GM10266 (cell line): ENCODE data around the gene ILF2.

ENCODE experiments used
- DNase-seq: peaks from one replicate; pipeline ENCODE4 v3.0.0; 2012; ENCODE audit errors: extremely low spot score
- TF ChIP-seq, protein P1 (sequence below): IDR thresholded peaks from 2 replicates; pipeline ENCODE4 v1.5.1; 2012; ENCODE audit warnings: mild to moderate bottlenecking, low read depth; ENCODE audit not compliant: control insufficient read depth, insufficient read depth; ENCODE audit errors: missing control alignments

The ILF2 gene

DNA sequence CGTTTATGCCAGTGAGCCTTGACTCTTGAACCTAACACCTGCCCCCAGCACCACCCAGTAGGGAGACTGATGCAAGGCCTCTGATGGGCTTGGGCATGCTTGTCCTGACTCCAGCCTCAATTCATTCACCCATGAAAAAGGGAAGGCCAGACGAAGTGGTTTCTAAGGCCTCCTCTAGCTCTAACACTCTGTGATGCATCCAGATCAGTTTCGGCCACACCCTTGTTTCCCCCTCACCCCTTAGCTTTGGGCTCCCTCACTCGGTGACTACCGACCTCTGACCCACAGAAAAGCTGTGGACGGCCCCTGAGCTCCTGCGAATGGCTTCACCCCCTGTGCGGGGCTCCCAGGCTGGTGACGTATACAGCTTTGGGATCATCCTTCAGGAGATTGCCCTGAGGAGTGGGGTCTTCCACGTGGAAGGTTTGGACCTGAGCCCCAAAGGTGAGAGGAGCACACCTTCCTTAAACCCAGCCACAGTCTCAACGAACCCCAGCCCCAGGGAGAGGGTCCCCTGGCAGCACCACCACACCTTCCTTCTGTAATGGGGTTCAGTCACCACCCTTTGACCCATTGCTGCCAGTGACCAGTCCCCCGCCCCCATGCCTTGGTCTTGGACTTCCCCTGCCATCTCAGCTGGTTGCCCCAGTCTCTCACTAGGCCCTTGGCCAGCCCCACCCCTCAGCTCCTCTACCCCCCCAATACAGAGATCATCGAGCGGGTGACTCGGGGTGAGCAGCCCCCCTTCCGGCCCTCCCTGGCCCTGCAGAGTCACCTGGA, 16.7 kb upstream of the ILF2 start:
- TF ChIP-seq, protein P1, sequence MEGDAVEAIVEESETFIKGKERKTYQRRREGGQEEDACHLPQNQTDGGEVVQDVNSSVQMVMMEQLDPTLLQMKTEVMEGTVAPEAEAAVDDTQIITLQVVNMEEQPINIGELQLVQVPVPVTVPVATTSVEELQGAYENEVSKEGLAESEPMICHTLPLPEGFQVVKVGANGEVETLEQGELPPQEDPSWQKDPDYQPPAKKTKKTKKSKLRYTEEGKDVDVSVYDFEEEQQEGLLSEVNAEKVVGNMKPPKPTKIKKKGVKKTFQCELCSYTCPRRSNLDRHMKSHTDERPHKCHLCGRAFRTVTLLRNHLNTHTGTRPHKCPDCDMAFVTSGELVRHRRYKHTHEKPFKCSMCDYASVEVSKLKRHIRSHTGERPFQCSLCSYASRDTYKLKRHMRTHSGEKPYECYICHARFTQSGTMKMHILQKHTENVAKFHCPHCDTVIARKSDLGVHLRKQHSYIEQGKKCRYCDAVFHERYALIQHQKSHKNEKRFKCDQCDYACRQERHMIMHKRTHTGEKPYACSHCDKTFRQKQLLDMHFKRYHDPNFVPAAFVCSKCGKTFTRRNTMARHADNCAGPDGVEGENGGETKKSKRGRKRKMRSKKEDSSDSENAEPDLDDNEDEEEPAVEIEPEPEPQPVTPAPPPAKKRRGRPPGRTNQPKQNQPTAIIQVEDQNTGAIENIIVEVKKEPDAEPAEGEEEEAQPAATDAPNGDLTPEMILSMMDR, result no peak

DNA sequence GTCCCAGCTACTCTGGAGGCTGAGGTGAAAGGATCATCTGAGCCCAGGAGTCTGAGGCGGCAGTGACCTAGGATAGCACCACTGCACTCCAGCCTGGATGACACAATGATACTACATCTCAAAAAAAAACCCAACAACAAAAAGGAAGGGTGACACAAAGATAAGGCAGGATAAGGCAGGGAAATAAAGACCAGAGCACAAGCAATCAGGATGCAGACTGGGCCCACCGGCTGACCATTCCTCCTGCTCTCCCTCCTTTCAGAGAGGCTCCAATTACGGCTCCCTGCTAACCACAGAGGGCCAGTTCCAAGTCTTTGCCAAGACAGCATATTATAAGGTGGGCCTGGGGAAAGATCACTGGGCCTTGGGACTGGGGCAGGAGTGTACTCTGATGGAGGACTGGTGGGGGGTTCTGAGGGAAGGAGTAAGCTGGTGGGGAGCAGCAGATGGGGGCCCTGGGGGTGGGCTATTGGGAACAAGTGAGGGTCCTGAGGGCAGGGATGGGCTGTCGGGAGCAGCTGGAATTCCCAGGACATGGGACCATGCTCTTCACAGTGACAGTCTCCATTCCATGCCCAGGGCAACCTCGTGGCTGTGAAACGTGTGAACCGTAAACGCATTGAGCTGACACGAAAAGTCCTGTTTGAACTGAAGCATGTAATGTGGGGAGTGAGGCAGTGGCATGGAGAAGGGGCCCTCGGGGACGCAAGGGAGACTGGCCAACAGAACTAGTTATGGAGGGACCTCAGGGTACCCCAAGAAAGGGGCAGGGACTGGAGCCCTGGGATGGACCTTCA, 14.9 kb upstream of the ILF2 start:
- DNase-seq, result no peak
- TF ChIP-seq, protein P1, result no peak

More for the DNA sequence above, 16.7 kb upstream of the ILF2 start:
- DNase-seq, result no peak

DNA sequence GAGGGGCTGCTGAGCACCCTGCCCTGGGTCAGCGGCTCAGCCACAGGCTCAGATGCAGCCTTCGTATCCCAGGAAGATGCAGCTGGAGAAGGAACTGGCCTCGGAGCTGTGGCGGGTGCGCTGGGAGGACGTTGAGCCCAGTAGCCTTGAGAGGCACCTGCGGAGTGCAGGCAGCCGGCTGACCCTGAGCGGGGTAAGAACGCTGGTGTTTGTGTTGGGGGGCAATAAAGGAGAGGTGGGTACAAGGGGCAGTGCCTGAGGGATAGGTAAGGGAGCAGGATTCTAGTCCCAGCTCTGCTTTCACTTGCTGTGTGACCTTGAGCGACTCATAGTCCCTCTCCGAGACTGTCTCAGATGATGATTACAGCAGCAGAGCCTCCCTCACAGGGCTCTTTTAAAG, 14.1 kb upstream of the ILF2 start:
- TF ChIP-seq, protein P1, result no peak
- DNase-seq, result no peak

DNA sequence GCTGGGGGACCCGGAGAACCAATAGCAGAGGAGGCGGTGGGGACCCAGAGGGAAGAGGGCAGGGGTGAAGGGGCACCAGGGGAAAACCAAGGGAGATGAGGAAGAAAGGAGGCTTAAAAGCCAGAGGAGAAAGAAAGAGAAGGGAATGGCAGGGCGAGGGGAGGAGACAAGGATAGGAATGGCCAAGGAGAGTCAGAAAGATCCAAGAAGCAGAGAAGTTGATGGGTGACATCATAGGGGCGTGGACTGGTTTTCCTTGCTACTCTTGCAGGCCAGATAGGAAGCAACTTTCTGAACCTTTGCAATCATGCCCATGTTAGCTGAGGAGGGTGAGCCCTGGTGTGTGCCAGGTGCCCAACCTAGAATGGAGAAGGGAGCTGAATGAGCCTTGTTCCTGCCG, 13.1 kb upstream of the ILF2 start:
- TF ChIP-seq, protein P1, result no peak
- DNase-seq, result no peak

DNA sequence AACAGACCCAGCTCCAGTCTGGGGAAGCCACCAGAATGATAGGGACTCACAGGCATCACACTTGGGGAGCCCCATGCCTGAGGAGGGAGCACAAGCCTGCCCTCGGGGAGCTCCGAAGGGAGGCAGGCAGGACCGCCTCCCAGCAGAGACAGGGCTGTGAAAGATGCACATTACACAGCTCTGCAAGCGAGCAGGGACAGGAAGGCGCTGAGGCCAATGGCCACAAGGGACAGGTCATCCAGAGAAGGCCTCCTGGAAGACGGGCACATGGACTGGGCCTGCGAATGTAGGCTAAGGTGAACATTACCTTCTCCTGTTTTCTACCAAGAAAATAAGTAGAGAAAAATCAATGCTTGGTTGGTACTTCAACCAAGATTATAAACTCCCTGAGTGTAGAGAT, 11.9 kb upstream of the ILF2 start:
- DNase-seq, result no peak

DNA sequence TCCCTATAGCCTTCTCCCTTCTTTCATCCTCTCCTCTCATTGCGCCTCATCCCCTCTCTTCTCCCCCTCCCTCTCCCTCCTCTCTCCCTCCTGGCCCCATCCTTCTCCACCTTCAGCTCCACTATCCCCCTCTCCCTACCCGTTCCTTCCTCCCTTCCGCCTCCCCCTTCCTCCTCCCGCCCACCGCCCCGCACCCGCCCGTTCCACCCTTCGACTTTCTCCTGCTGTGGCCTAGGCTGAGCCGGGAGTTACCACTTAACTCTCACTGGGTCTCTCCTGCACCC, 9.3 kb upstream of the ILF2 start:
- TF ChIP-seq, protein P1, result no peak
- DNase-seq, result no peak

More for the DNA sequence above, 11.9 kb upstream of the ILF2 start:
- TF ChIP-seq, protein P1, result no peak
